Adrenal gland (tissue), 12 donors: Measurements from ENCODE around the gene OR2M5. TPM values are rescaled to one million over a fixed set of nuclear protein-coding genes. Genes with fewer than 3 reads are reported as not detected.

Source experiments
- DNase-seq, 7 donors: peaks; one replicate each; pipeline ENCODE4 v3.0.0-alpha.2; 2019 to 2020
- H3K27ac ChIP-seq, 5 donors: fragments of 200-600 bp; sonication (generic) in 4 of 5; 1 replicate in 3 of 5; 2 replicates in 2 of 5; pipeline versions ENCODE4 v1.5.1 to v1.8.0; 2016 to 2020; ENCODE audit warnings: mild to moderate bottlenecking in 1 of 5
- H3K27me3 ChIP-seq: fragments of 200-600 bp; 2 replicates; pipeline ENCODE4 v1.8.0; 2021
- H3K36me3 ChIP-seq, 2 donors: fragments of 200-600 bp; replicated peaks in 1 of 2; 1 replicate in 1 of 2; 2 replicates in 1 of 2; pipeline versions ENCODE4 v1.5.1 to v1.8.0; 2018 to 2022
- H3K4me1 ChIP-seq, 2 donors: fragments of 200-600 bp; replicated peaks in 1 of 2; 1 replicate in 1 of 2; 2 replicates in 1 of 2; pipeline versions ENCODE4 v1.5.1 to v1.8.0; 2018 to 2021
- H3K4me3 ChIP-seq, 4 donors: fragments of 200-600 bp; sonication (generic) in 3 of 4; one replicate each; pipeline ENCODE4 v1.5.1; 2016 to 2018
- H3K9me3 ChIP-seq, 3 donors: fragments of 200-600 bp; sonication (generic) in 1 of 3; replicated peaks in 1 of 3; 1 replicate in 2 of 3; 2 replicates in 1 of 3; pipeline versions ENCODE4 v1.5.1 to v1.8.0; 2016 to 2021
- POLR2A ChIP-seq, 2 donors: fragments of 450-650 bp; IDR thresholded peaks; one replicate each; pipeline ENCODE4 v1.6.1; 2017; ENCODE audit warnings: antibody characterized with exemption in 2 of 2, mild to moderate bottlenecking in 2 of 2, moderate library complexity in 1 of 2
- WGBS, 4 donors: extraction: QIAGEN DNeasy Blood & Tissue Kit in 2 of 4; methylation state at CpG; one replicate each; pipeline versions ENCODE4 v1.1.5 to v1.1.7; 2013 to 2017; 5-methylcytosine and 5-hydroxymethylcytosine counted together
- intact Hi-C, 2 donors: fragments of 100-400 bp; cut with DNase I; formaldehyde crosslinking; loops; one replicate each; pipeline versions ENCODE4 v1.14.1 to v1.15.0; 2022 to 2023
- polyA plus RNA-seq, 3 donors: library from polyadenylated mRNA; stranded (reverse); fragments of 200-250 nt in 2 of 3; fragments of 350-450 nt in 1 of 3; fragmentation: Illumina TruSeq in 1 of 3; extraction: RNeasy Lipid Tissue Mini Kit (QIAGEN cat#74804) in 1 of 3; gene quantifications; one replicate each; pipeline ENCODE4 v1.2.3, GENCODE V29; 2013 to 2014
- total RNA-seq, 9 donors: library from RNA; depleted of rRNA in 4 of 9; stranded (reverse); fragments of >200 nt in 4 of 9; fragments of 120-200 nt in 1 of 9; fragmentation: NEBNext Ultra II Directional in 1 of 9; extraction: Animal tissue kit (Norgen Biotek cat#: 25700) in 1 of 9; gene quantifications; one replicate each; pipeline versions ENCODE4 v1.1.0 to v1.2.4, GENCODE V29; 2013 to 2023
- TF ChIP-seq, protein P1 (sequence below), 6 experiments: fragments of 450-650 bp in 4 of 6; fragments of 200-600 bp in 2 of 6; sonication (generic) in 1 of 6; IDR thresholded peaks; 1 replicate in 5 of 6; 2 replicates in 1 of 6; pipeline versions ENCODE4 v1.5.1 to v1.8.0; 2016 to 2021; ENCODE audit warnings: antibody characterized with exemption in 6 of 6, mild to moderate bottlenecking in 2 of 6, moderate library complexity in 1 of 6
- donor health status: healthy with polysubstance abuse.
- donor health status: Bipolar disorder and iron deficiency.
- donor health status: DM: yes; HTN: yes; CAD: no.
- donor health status: DM: no; HTN: no; CAD: no.
- donor health status: DM: no; HTN: no; CAD: no.
- donor health status: DM: yes; HTN: yes; CAD: no.

Gene OR2M5
- total and polyA plus RNA-seq, 12 donors, result not detected

DNA sequence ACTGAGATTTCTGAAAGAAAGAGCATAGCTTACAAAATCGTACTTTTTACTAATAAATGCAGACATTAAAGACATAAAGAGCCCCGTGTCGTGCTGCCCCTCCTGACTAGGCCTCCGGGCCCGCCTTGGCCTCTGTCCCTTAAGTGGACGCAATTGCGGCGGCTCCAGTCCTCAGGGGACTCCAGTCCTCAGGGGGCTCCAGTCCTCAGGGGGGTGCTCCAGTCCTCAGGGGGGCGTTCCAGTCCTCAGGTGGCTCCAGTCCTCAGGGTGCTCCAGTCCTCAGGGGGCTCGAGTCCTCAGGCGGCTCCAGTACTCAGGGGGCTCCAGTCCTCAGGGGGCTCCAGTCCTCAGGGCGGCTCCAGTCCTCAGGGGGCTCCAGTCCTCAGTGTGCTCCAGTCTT is 19.1 kb downstream of the OR2M5 start:
- intact Hi-C loops, result no loop called here
- no peak for DNase-seq
- TF ChIP-seq POLR2A (IDR thresholded peaks at IDR 0.05), result no peak
- TF ChIP-seq, protein P1, sequence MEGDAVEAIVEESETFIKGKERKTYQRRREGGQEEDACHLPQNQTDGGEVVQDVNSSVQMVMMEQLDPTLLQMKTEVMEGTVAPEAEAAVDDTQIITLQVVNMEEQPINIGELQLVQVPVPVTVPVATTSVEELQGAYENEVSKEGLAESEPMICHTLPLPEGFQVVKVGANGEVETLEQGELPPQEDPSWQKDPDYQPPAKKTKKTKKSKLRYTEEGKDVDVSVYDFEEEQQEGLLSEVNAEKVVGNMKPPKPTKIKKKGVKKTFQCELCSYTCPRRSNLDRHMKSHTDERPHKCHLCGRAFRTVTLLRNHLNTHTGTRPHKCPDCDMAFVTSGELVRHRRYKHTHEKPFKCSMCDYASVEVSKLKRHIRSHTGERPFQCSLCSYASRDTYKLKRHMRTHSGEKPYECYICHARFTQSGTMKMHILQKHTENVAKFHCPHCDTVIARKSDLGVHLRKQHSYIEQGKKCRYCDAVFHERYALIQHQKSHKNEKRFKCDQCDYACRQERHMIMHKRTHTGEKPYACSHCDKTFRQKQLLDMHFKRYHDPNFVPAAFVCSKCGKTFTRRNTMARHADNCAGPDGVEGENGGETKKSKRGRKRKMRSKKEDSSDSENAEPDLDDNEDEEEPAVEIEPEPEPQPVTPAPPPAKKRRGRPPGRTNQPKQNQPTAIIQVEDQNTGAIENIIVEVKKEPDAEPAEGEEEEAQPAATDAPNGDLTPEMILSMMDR (IDR thresholded peaks at IDR 0.05), result no peak
- H3K4me1 ChIP-seq, result no peaks in the 10 kb centered on the region
- H3K36me3 ChIP-seq, result no peaks in the 10 kb centered on the region
- no peaks in the 10 kb centered on the region for H3K27me3 ChIP-seq
- H3K4me3 ChIP-seq, result no peak overlapping the region
- no peak overlapping the region for H3K27ac ChIP-seq
- WGBS, 4 donors, result 79 to 85% (median 84%) methylated on average over 9 to 12 of the region's 12 CpGs
- no peaks in the 10 kb centered on the region for H3K9me3 ChIP-seq

- H3K4me3 ChIP-seq, result no peak overlapping the region
- no peak for DNase-seq
- 84 to 95% (median 89%) methylated on average over 12 to 14 of the region's 14 CpGs for WGBS, 4 donors
- no peaks in the 10 kb centered on the region for H3K4me1 ChIP-seq
- H3K27ac ChIP-seq, result no peak overlapping the region
- H3K27me3 ChIP-seq, result no peaks in the 10 kb centered on the region
- H3K36me3 ChIP-seq, result no peaks in the 10 kb centered on the region
- TF ChIP-seq POLR2A (IDR thresholded peaks at IDR 0.05), result no peak
- TF ChIP-seq, protein P1 (IDR thresholded peaks at IDR 0.05), result no peak
- no peaks in the 10 kb centered on the region for H3K9me3 ChIP-seq
- intact Hi-C loops, result no loop called here
Measured at GRCh38 chr1:248165186-248165585, 20.2 kb downstream of the OR2M5 start.

DNA sequence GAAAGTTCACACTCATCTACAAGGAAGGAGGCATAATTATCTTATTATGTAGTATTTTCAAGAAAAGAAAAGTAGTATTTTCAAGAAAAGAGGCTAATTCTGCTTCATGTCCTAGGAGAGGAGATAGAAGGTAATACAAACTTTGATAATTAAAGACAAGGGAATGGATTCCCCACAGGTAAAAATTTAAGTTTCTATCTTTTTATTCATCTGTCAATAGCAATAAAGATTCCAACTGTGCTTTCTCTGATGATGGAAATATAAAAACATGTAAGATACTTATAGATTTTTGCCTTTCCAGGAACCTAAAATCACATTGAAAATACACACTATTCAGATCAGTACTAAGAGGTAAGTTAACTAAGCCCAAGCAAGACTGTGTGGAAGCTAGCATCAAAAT is 29.6 kb downstream of the OR2M5 start, which contains the start of gene OR2M2:
TSS of gene OR2M2 (plus strand) at position 301 of the 400 bp plus-strand sequence. CDS start 5,165 bp downstream, outside the sequence.
- Histone ChIP-seq H3K4me3 (no peak within 1 kb of the TSS), H3K36me3 (no peaks in the 10 kb centered on the region), H3K4me1 (no peaks in the 10 kb centered on the region), H3K27me3 (no peaks in the 10 kb centered on the region), H3K9me3 (no peaks in the 10 kb centered on the region), H3K27ac (no peak within 1 kb of the TSS)
- TF ChIP-seq, protein P1 (IDR thresholded peaks at IDR 0.05), result no peak
- TF ChIP-seq POLR2A (IDR thresholded peaks at IDR 0.05), result no peak
- DNase-seq, result no peak
- intact Hi-C loops, result no loop called here

DNA sequence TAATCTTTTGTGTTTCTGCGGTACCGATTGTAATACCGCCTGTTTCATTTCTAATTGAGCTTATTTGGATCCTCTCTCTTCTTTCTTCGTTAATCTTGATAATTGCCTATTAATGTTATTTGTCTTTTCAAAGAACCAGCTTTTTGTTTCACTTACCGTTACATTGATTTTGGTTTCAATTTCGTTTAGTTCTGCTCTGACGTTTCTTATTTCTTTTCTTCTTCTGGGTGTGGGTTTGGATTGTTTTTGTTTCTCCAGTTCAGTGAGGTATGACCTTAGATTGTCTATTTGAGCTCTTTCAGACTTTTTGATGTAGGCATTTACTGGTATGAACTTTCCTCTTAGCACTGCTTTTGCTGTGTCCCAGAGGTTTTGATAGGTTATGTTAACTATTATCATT is 39.0 kb downstream of the OR2M5 start:
- WGBS, 4 donors, result 58 to 72% (median 66%) methylated on average over 7 of the region's 7 CpGs
- no peaks in the 10 kb centered on the region for H3K9me3 ChIP-seq
- no peaks in the 10 kb centered on the region for H3K4me1 ChIP-seq
- intact Hi-C loops, result no loop called here
- H3K27ac ChIP-seq, result no peak overlapping the region
- H3K27me3 ChIP-seq, result no peaks in the 10 kb centered on the region
- H3K36me3 ChIP-seq, result no peaks in the 10 kb centered on the region
- TF ChIP-seq, protein P1 (IDR thresholded peaks at IDR 0.05), result no peak
- no peak for TF ChIP-seq POLR2A (IDR thresholded peaks at IDR 0.05)
- no peak overlapping the region for H3K4me3 ChIP-seq
- DNase-seq, result no peak
